Measurements from ENCODE around the gene CDC26. TPM values are rescaled to one million over a fixed set of nuclear protein-coding genes. Genes with fewer than 3 reads are reported as not detected.
A peak's percentile ranks its signal among the peaks of the same experiment; 100 is the strongest.

The CDC26 gene
- total and polyA plus RNA-seq, 10 of the 15 experiments (the other 5 are each of a cell fraction or from before 2014, with no cell fraction given), result 28.2 to 156 (median 61.5) TPM

DNA sequence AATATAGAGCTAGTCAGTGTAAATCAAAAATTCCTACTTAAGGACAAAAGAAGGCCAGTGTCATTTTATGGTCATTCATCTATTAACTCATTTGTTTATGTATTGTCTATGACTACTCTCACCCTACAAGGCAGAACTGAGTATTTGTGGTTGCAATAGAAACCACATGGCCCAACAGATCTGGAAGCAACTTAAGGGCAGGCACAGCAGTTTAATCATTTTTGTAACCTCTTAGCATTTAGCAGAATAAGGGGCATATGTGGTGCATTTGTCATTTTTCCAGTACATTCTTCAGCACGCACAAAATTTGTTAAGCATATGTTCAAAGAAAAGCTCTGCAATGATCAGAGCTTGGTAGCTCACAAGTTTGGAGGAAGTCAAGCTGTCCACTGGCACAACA, 55.4 kb downstream of the CDC26 start (continued):
- peak; percentile 44 to 61; a peak in 2 of 4 replicates for TF ChIP-seq EP300 (IDR thresholded peaks at IDR 0.05; ENCODE audit: borderline replicate concordance in 1 of 2, control insufficient read depth in 1 of 2, low read depth in 2 of 2, low read length in 2 of 2)
- TF ChIP-seq FOS (IDR thresholded peaks at IDR 0.05; ENCODE audit: borderline replicate concordance, extremely low read depth, insufficient read length), result no peak
- TF ChIP-seq ZSCAN29 (IDR thresholded peaks at IDR 0.05), result no peak
- TF ChIP-seq, protein P1, sequence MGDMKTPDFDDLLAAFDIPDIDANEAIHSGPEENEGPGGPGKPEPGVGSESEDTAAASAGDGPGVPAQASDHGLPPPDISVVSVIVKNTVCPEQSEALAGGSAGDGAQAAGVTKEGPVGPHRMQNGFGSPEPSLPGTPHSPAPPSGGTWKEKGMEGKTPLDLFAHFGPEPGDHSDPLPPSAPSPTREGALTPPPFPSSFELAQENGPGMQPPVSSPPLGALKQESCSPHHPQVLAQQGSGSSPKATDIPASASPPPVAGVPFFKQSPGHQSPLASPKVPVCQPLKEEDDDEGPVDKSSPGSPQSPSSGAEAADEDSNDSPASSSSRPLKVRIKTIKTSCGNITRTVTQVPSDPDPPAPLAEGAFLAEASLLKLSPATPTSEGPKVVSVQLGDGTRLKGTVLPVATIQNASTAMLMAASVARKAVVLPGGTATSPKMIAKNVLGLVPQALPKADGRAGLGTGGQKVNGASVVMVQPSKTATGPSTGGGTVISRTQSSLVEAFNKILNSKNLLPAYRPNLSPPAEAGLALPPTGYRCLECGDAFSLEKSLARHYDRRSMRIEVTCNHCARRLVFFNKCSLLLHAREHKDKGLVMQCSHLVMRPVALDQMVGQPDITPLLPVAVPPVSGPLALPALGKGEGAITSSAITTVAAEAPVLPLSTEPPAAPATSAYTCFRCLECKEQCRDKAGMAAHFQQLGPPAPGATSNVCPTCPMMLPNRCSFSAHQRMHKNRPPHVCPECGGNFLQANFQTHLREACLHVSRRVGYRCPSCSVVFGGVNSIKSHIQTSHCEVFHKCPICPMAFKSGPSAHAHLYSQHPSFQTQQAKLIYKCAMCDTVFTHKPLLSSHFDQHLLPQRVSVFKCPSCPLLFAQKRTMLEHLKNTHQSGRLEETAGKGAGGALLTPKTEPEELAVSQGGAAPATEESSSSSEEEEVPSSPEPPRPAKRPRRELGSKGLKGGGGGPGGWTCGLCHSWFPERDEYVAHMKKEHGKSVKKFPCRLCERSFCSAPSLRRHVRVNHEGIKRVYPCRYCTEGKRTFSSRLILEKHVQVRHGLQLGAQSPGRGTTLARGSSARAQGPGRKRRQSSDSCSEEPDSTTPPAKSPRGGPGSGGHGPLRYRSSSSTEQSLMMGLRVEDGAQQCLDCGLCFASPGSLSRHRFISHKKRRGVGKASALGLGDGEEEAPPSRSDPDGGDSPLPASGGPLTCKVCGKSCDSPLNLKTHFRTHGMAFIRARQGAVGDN (IDR thresholded peaks at IDR 0.05), result no peak
- TF ChIP-seq POLR2A (IDR thresholded peaks at IDR 0.05; ENCODE audit: low read depth, low read length), result no peak
- TF ChIP-seq, protein P2, sequence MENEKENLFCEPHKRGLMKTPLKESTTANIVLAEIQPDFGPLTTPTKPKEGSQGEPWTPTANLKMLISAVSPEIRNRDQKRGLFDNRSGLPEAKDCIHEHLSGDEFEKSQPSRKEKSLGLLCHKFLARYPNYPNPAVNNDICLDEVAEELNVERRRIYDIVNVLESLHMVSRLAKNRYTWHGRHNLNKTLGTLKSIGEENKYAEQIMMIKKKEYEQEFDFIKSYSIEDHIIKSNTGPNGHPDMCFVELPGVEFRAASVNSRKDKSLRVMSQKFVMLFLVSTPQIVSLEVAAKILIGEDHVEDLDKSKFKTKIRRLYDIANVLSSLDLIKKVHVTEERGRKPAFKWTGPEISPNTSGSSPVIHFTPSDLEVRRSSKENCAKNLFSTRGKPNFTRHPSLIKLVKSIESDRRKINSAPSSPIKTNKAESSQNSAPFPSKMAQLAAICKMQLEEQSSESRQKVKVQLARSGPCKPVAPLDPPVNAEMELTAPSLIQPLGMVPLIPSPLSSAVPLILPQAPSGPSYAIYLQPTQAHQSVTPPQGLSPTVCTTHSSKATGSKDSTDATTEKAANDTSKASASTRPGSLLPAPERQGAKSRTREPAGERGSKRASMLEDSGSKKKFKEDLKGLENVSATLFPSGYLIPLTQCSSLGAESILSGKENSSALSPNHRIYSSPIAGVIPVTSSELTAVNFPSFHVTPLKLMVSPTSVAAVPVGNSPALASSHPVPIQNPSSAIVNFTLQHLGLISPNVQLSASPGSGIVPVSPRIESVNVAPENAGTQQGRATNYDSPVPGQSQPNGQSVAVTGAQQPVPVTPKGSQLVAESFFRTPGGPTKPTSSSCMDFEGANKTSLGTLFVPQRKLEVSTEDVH (IDR thresholded peaks at IDR 0.05; ENCODE audit: low read depth, partially characterized antibody), result no peak
- TF ChIP-seq JUND (IDR thresholded peaks at IDR 0.05; ENCODE audit: low read depth, low read length), result no peak
- TF ChIP-seq PML (IDR thresholded peaks at IDR 0.05; ENCODE audit: low read length), result no peak
- TF ChIP-seq HDAC2 (IDR thresholded peaks at IDR 0.05), result no peak
- no peak for TF ChIP-seq CHD4 (IDR thresholded peaks at IDR 0.05)
- TF ChIP-seq, protein P3, sequence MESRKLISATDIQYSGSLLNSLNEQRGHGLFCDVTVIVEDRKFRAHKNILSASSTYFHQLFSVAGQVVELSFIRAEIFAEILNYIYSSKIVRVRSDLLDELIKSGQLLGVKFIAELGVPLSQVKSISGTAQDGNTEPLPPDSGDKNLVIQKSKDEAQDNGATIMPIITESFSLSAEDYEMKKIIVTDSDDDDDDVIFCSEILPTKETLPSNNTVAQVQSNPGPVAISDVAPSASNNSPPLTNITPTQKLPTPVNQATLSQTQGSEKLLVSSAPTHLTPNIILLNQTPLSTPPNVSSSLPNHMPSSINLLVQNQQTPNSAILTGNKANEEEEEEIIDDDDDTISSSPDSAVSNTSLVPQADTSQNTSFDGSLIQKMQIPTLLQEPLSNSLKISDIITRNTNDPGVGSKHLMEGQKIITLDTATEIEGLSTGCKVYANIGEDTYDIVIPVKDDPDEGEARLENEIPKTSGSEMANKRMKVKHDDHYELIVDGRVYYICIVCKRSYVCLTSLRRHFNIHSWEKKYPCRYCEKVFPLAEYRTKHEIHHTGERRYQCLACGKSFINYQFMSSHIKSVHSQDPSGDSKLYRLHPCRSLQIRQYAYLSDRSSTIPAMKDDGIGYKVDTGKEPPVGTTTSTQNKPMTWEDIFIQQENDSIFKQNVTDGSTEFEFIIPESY (IDR thresholded peaks at IDR 0.05), result no peak
- no peak for TF ChIP-seq RBBP5 (conservative IDR thresholded peaks at IDR 0.05)
- TF ChIP-seq GATAD2B (conservative IDR thresholded peaks at IDR 0.05; ENCODE audit: low read depth), result no peak
- TF ChIP-seq ZZZ3 (IDR thresholded peaks at IDR 0.05; ENCODE audit: control insufficient read depth, insufficient read length, low read depth), result no peak
- 0 out of 2 replicates have a peak, but pooled peaks have one; percentile 33 for TF ChIP-seq MTA3 (IDR thresholded peaks at IDR 0.05; ENCODE audit: borderline replicate concordance, low read length)
- TF ChIP-seq, protein P4, sequence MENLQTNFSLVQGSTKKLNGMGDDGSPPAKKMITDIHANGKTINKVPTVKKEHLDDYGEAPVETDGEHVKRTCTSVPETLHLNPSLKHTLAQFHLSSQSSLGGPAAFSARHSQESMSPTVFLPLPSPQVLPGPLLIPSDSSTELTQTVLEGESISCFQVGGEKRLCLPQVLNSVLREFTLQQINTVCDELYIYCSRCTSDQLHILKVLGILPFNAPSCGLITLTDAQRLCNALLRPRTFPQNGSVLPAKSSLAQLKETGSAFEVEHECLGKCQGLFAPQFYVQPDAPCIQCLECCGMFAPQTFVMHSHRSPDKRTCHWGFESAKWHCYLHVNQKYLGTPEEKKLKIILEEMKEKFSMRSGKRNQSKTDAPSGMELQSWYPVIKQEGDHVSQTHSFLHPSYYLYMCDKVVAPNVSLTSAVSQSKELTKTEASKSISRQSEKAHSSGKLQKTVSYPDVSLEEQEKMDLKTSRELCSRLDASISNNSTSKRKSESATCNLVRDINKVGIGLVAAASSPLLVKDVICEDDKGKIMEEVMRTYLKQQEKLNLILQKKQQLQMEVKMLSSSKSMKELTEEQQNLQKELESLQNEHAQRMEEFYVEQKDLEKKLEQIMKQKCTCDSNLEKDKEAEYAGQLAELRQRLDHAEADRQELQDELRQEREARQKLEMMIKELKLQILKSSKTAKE (IDR thresholded peaks at IDR 0.05; ENCODE audit: low read depth, poor library complexity, severe bottlenecking), result peak; percentile 64
- TF ChIP-seq, protein P5, sequence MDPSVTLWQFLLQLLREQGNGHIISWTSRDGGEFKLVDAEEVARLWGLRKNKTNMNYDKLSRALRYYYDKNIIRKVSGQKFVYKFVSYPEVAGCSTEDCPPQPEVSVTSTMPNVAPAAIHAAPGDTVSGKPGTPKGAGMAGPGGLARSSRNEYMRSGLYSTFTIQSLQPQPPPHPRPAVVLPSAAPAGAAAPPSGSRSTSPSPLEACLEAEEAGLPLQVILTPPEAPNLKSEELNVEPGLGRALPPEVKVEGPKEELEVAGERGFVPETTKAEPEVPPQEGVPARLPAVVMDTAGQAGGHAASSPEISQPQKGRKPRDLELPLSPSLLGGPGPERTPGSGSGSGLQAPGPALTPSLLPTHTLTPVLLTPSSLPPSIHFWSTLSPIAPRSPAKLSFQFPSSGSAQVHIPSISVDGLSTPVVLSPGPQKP (IDR thresholded peaks at IDR 0.05; ENCODE audit: low read depth, low read length), result no peak
- no peak for TF ChIP-seq KAT2A (conservative IDR thresholded peaks at IDR 0.05; ENCODE audit: control insufficient read depth, low read depth, low read length)
- no peak for TF ChIP-seq YBX1 (IDR thresholded peaks at IDR 0.05)
- TF ChIP-seq TCF7 (IDR thresholded peaks at IDR 0.05; ENCODE audit: borderline replicate concordance), result peak; percentile 28; the same call in 1 of the 2 replicates

All from GM12878 (cell line).